NB4 (cell line): Measurements from ENCODE around the gene CDC14A.
"Not testable (repeated sequence)": the region's sequence is repeated elsewhere in the genome, so short reads cannot be mapped to it uniquely, and the experiment has no call there.

Experiments used
- MYC ChIP-seq: IDR thresholded peaks from 2 replicates; pipeline ENCODE4 v1.6.1; 2011; ENCODE audit warnings: low read depth, low read length
- TF ChIP-seq, protein P1 (sequence below): IDR thresholded peaks from one replicate; pipeline ENCODE4 v1.5.1; 2012; ENCODE audit warnings: low read depth, low read length
- TF ChIP-seq, protein P2 (sequence below): IDR thresholded peaks from 2 replicates; pipeline ENCODE4 v1.6.1; 2011; ENCODE audit warnings: low read depth, low read length

DNA sequence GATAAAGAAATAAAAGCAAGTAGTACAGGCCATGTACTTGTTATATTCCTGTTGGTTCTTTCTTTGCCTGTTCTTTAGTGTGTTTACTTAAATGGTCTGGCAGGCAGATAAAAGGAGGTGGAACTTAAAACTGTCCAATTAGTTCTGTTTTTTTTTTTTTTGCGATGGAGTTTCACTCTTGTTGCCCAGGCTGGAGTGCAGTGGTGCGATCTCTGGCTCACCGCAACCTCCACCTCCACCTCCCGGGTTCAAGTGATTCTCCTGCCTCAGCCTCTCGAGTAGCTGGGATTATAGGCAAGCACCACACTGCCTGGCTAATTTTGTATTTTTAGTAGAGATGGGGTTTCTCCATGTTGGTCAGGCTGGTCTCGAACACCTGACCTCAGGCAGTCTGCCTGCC is 24.6 kb downstream of the CDC14A start:
- TF ChIP-seq, protein P1, sequence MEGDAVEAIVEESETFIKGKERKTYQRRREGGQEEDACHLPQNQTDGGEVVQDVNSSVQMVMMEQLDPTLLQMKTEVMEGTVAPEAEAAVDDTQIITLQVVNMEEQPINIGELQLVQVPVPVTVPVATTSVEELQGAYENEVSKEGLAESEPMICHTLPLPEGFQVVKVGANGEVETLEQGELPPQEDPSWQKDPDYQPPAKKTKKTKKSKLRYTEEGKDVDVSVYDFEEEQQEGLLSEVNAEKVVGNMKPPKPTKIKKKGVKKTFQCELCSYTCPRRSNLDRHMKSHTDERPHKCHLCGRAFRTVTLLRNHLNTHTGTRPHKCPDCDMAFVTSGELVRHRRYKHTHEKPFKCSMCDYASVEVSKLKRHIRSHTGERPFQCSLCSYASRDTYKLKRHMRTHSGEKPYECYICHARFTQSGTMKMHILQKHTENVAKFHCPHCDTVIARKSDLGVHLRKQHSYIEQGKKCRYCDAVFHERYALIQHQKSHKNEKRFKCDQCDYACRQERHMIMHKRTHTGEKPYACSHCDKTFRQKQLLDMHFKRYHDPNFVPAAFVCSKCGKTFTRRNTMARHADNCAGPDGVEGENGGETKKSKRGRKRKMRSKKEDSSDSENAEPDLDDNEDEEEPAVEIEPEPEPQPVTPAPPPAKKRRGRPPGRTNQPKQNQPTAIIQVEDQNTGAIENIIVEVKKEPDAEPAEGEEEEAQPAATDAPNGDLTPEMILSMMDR = not testable (repeated sequence)
- TF ChIP-seq, protein P2, sequence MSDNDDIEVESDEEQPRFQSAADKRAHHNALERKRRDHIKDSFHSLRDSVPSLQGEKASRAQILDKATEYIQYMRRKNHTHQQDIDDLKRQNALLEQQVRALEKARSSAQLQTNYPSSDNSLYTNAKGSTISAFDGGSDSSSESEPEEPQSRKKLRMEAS = not testable (repeated sequence)
- not testable (repeated sequence) for TF ChIP-seq MYC
